ENCODE measurements around the gene MMP17.

Gene MMP17

GRCh38 chr12:131827961-131828534 lies at the start of gene MMP17:
MMP17 (plus strand) TSS chr12:131828393; CDS start chr12:131828495, 102 bp downstream.
- no peak for DNase-seq (ENCODE audit: low spot score)

DNA sequence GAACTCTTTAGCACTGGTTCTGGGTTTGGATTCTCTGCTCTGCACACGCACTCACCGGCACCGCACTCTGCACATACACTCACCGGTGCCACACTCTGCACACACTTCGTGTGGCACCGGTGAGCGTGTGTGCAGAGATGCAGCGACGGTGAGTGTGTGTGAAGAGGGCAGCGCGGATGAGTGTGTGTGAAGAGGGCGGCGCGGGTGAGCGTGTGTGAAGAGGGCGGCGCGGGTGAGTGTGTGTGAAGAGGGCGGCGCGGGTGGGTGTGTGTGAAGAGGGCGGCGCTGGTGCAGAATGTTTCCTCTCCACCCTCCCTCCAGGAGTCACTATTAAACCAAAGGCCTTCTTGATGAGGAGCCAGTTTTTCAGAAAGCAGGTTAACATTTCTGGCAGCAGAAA lies 49.2 kb upstream of the MMP17 start:
- no peak for DNase-seq (ENCODE audit: low spot score)

DNA sequence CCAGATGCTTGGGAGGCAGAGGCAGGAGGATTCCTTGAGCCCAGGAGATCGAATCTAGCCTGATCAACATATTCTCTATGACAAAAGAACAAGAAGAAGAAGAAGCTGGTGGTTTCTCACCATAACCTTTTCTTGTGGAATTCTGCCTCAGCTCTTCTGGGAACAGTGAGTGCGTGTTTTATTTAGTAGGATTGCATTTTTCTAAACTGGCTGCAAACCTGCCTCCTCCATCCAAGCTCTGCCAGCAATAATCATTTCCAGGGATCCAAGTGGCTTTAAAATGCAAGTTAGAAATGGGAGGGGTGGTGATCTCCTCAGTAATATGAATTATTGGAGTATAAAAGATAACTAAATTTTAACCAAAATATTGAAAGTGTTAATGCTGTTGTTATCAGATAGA lies 46.1 kb upstream of the MMP17 start:
- DNase-seq (ENCODE audit: low spot score): no peak

GRCh38 chr12:131783915-131784541 lies 44.2 kb upstream of the MMP17 start:
- no peak for DNase-seq (ENCODE audit: low spot score)

DNA sequence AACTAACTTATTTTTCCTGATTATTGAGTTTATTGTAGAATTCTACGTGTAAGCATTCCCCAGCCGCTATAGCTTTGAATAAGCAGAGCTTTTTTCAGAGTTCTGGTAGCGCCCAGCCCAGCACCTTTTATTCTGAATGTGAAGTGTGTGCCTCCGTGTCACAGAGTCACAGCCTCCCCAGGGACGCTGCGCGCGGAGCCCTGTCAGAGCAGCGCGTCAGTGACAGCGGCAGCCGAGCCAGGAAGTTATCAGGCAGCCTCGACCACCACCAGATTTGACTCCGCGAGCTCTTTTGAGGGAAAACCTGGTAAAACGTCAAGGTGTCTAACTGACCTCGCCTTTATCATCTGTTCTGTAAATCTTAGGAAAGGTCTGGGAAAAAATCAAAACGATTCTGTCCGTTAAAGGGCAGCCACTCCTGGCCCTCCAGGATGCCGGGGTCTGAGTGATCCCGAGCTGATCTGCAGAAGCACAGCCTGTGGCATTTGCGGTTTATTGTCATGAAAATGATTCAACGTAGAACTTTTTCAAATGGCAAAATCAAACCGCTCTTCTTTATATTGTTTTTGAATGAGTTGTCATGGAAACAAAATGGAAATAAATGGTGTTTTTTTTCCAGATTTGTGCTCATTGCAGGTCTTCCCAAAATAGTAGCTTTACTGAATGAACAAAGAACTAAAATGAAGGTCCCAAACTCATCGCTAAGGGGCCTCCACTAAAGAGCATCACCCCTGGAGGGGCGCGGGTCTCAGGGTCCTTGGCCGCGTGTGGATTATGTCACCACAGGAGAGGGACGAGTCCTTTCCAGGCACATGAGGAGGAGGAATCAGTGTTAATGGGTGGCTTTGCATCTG lies 43.1 kb upstream of the MMP17 start:
- no peak for DNase-seq (ENCODE audit: low spot score)

DNA sequence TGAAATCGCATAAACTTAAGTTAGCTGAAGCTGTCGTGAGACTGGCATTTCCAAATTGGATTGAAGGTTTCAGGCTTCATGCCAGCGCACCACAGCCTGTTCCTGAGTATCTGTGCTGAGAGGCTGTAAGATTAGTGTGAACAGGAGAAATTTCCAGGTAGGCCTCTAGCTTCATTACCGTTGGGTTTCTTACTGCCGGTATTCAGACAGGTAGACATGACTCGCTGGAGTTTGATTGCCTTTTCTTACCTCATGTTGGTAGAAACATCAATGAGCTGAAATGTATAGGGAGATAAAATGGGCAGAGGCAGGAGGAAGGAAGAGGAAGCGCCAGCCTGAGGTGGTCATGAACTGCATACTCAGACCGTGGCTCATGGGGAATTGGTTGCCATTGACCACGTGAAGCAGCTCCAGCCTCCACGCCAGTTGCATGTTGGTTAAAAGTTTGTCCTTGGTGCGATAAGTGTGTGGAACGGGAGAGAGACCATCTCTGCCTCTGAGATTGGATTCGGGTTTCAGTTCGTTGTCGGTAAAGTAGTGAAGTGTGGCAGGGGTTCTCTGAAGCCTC lies 42.3 kb upstream of the MMP17 start:
- no peak for DNase-seq (ENCODE audit: low spot score)

- no peak for DNase-seq (ENCODE audit: low spot score)
Measured at GRCh38 chr12:131786331-131786730, 41.9 kb upstream of the MMP17 start.

- no peak for DNase-seq (ENCODE audit: low spot score)
Measured at GRCh38 chr12:131787143-131787660, 41.0 kb upstream of the MMP17 start.

DNA sequence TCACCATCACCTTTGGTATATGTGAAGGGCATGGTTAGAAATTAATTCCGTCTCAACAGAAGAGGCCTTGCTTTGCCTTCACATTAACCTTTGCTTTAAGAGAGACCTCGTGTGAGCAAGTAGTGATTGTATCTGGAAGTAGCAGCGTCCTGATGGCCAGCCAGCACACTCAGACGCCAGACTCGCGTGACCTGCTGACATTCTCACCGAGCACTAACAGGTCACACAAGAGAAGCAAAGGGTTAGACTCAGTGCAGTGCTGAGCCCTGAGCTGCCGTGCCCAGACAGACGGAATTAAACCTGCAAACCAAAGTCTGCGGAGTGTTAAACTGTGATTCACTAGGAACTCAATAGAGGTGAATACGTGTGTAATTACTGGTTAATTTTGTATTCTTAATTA lies 40.1 kb upstream of the MMP17 start:
- DNase-seq (ENCODE audit: low spot score): no peak

- DNase-seq (ENCODE audit: low spot score): no peak
Measured at GRCh38 chr12:131789638-131790037, 38.6 kb upstream of the MMP17 start.

GRCh38 chr12:131793243-131794022 lies 34.8 kb upstream of the MMP17 start:
- no peak for DNase-seq (ENCODE audit: low spot score)

DNA sequence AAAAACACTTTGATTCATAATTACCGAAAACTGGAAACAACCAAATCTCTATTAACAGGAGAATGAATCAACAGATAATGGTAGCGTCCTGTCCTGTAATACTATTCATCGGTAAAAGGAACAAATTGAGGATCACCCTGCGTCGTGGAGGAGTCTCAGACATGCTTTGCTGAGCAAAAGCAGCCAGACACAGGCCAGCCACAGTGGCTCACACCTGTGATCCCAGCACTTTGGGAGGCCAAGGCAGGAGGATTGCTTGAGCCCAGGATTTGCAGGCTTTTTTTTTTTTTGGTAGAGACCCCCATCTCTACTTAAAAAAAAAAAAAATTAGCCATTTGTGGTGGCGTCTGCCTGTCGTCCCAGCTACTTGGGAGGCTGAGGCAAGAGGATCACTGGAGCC lies 34.1 kb upstream of the MMP17 start:
- DNase-seq (ENCODE audit: low spot score): no peak

DNA sequence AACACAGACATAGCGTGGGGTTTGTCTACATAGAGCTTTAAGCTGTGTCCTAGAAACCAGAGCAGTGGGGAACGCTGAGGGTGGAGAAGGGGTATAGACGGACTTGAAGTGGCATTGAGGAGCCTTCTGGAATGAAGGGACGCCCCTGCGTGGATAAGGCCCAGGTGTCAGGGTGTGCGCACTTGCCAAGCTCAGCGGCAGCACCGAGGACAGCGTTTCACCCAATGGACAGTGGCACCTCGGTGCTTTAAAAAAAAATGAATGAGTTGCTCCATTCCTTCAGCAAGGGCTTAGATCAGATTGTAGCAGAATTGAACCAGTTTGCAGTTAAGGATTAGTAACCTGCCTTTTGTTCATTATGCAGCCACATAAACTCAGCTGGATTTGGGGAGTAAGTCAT lies 33.6 kb upstream of the MMP17 start:
- no peak for DNase-seq (ENCODE audit: low spot score)

- DNase-seq (ENCODE audit: low spot score): no peak
Measured at GRCh38 chr12:131795064-131795463, 33.1 kb upstream of the MMP17 start.

- no peak for DNase-seq (ENCODE audit: low spot score)
Measured at GRCh38 chr12:131795690-131796410, 32.3 kb upstream of the MMP17 start.

DNA sequence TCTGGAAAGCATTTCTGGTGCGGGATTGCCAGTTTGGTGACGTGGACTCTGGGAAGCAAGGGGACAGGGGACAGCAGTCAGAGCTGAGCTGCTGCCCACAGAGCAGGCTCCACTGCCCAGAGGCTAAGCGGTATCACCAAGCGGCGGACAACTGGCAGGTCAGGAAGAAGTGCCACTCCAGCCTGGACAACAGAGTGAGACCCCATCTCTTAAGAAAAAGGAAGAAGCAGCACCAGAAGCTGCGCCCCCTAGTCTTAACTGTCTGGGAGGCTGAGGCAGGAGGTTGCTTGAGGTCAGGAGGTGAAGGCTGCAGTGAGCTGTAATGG lies 31.8 kb upstream of the MMP17 start:
- DNase-seq (ENCODE audit: low spot score): no peak

DNA sequence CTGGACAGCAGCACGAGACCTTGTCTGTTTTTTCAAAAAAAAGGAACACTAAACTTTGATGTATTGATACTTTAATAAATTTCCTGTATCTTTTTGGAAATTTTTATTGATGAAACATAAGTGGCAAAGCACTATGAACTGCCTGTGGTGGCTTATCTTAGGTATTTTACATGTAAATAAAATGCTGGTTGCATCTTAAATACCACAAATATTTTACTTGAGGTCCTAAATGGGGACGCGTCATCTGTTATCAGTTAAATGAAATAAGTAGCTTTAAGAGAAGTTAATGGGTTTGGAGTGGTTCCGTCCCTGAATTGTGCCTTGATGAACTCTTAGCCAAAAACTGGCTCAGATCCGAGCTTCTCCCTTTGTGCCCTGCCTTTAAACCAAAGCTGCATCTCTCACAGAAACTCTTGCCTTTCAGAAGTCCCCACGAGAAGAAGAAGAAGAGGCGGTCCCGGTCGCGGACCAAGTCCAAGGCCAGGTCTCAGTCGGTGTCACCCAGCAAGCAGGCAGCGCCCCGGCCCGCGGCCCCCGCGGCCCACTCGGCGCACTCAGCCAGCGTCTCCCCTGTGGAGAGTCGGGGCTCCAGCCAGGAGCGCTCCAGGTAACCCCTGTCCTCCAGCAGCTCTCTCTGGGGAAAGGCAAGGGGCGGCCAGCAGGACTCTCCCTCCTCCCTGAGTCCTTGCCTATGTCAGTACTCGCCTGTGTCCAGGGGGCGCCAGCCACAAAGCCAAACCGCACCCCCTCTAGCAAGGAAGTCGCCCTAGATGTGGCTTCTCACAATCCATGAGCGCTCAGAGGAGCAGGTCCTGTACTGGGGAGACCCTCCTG lies 31.2 kb upstream of the MMP17 start:
- DNase-seq (ENCODE audit: low spot score): no peak

DNA sequence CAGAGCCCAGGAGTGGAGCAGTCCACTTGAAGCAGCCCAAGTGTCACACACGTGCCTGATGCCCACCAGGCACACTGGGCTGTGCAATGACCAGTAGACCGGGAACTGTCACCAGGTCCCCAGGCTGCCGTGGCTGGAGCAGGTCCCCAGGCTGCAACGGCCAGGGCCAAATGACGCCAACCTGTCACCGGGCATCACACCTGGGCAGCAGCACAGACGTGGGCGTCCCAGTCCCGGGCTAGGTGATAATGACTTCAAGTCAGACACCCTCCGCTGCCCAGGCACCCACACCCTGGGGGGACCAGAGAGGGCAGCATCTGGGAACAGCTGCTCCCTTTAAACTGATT lies 30.6 kb upstream of the MMP17 start:
- DNase-seq (ENCODE audit: low spot score): no peak

- no peak for DNase-seq (ENCODE audit: low spot score)
Measured at GRCh38 chr12:131799195-131799594, 29.0 kb upstream of the MMP17 start.

GRCh38 chr12:131799828-131800593 lies 28.2 kb upstream of the MMP17 start:
- DNase-seq (ENCODE audit: low spot score): no peak
